H1 (cell line): ENCODE data around the gene ALPK3. TPM values are rescaled to one million over a fixed set of nuclear protein-coding genes. Genes with fewer than 3 reads are reported as not detected.

Experiments
- ASH2L ChIP-seq: fragments of 200-600, 300-600 bp; sonication (generic); IDR thresholded peaks from one replicate; pipeline ENCODE4 v1.7.1; 2017; ENCODE audit warnings: low read length
- CHD1 ChIP-seq: IDR thresholded peaks from 2 replicates; pipeline ENCODE4 v1.6.1; 2012; ENCODE audit warnings: low read depth, low read length, improper control_type of control experiment
- CHD7 ChIP-seq: fragments of 300-600 bp; sonication (generic); IDR thresholded peaks from 2 replicates; pipeline ENCODE4 v1.7.1; 2012; ENCODE audit warnings: low read length, moderate library complexity, mild to moderate bottlenecking, inconsistent platforms; ENCODE audit not compliant: insufficient replicate concordance
- EZH2 ChIP-seq: fragments of 200-600 bp; sonication (generic); IDR thresholded peaks from 2 replicates; pipeline ENCODE4 v1.7.1; 2012; ENCODE audit warnings: low read depth, mild to moderate bottlenecking, moderate library complexity, low read length, inconsistent platforms; ENCODE audit not compliant: severe bottlenecking
- HDAC6 ChIP-seq: IDR thresholded peaks from one replicate; pipeline ENCODE4 v1.7.1; 2012; ENCODE audit warnings: low read depth, mild to moderate bottlenecking, inconsistent platforms, low read length, moderate library complexity
- KDM4A ChIP-seq: IDR thresholded peaks from one replicate; pipeline ENCODE4 v1.7.1; 2012; ENCODE audit warnings: low read depth, mild to moderate bottlenecking, moderate library complexity, low read length, inconsistent platforms; ENCODE audit not compliant: severe bottlenecking
- NANOG ChIP-seq: IDR thresholded peaks from 2 replicates; pipeline ENCODE4 v1.6.1; 2011; ENCODE audit warnings: low read length, low read depth, mild to moderate bottlenecking, inconsistent platforms; ENCODE audit not compliant: insufficient read depth, poor library complexity, severe bottlenecking
- PHF8 ChIP-seq: fragments of 200-600 bp; sonication (generic); conservative IDR thresholded peaks from 2 replicates; pipeline ENCODE4 v1.7.1; 2012; ENCODE audit warnings: low read depth, mild to moderate bottlenecking, inconsistent platforms, low read length, moderate library complexity
- RNF2 ChIP-seq: fragments of 200-900, 300-1000 bp; sonication (generic); IDR thresholded peaks from 2 replicates; pipeline ENCODE4 v1.7.1; 2016; ENCODE audit warnings: borderline replicate concordance, low read depth, mild to moderate bottlenecking, antibody characterized with exemption, low read length; ENCODE audit not compliant: poor library complexity, severe bottlenecking; ENCODE audit errors: missing control alignments
- SUZ12 ChIP-seq: fragments of 200-600 bp; sonication (generic); IDR thresholded peaks from 2 replicates; pipeline ENCODE4 v1.6.1; 2012; ENCODE audit warnings: mild to moderate bottlenecking, inconsistent platforms, low read length, moderate library complexity, mixed read lengths
- polyA plus RNA-seq, 7 experiments: library from polyadenylated mRNA; depleted of rRNA in 3 of 7; stranded (reverse) in 5 of 7; unstranded in 2 of 7; fragments of >200 nt in 5 of 7; fragments of 200-250 nt in 2 of 7; gene quantifications; 1 replicate in 5 of 7; 2 replicates in 1 of 7; 4 replicates in 1 of 7; pipeline versions ENCODE4 v1.2.1 to v1.2.3, GENCODE V29; 2011 to 2013; ENCODE audit warnings: missing spikeins in 2 of 7, mixed read lengths in 2 of 7
- total RNA-seq: library from RNA; stranded (reverse); fragmentation: NEBNext Ultra II Directional; extraction: Animal tissue kit (Norgen Biotek cat#: 25700); gene quantifications from 2 replicates; pipeline ENCODE4 v1.2.1, GENCODE V29; 2021

The ALPK3 gene
- total and polyA plus RNA-seq, 2 of the 8 experiments (the other 6 are each of a cell fraction or from before 2014, with no cell fraction given), result 4.4 to 19.2 TPM

GRCh38 chr15:84834229-84834955 lies 17.2 kb downstream of the ALPK3 start (continued):
- TF ChIP-seq CHD7, result no peak
- TF ChIP-seq HDAC6, result no peak
- no peak for TF ChIP-seq RNF2
- TF ChIP-seq EZH2, result no peak
- TF ChIP-seq KDM4A, result no peak
- no peak for TF ChIP-seq PHF8
- no peak for TF ChIP-seq ASH2L
- no peak for TF ChIP-seq SUZ12
- TF ChIP-seq NANOG, result no peak
- no peak for TF ChIP-seq CHD1
